GM12878 (cell line): ENCODE data around the gene SLF2. TPM values are rescaled to one million over a fixed set of nuclear protein-coding genes. Genes with fewer than 3 reads are reported as not detected.

Source experiments
- BACH1 ChIP-seq: fragments of 450-650 bp; IDR thresholded peaks from 2 replicates; pipeline ENCODE4 v1.6.1; 2017; ENCODE audit warnings: mild to moderate bottlenecking, borderline replicate concordance
- IRF3 ChIP-seq: fragments of 450-650 bp; IDR thresholded peaks from 2 replicates; pipeline ENCODE4 v1.6.1; 2014; ENCODE audit warnings: mild to moderate bottlenecking
- IRF4 ChIP-seq: IDR thresholded peaks from 2 replicates; pipeline ENCODE4 v1.6.1; 2011; ENCODE audit warnings: low read depth, low read length
- PAX8 ChIP-seq: fragments of 450-650 bp; IDR thresholded peaks from 2 replicates; pipeline ENCODE4 v1.6.1; 2017; ENCODE audit warnings: mild to moderate bottlenecking, moderate library complexity
- POLR2A ChIP-seq: IDR thresholded peaks from 2 replicates; pipeline ENCODE4 v1.6.1; 2011; ENCODE audit warnings: low read depth, mild to moderate bottlenecking, low read length
- POLR2AphosphoS5 ChIP-seq: IDR thresholded peaks from 2 replicates; pipeline ENCODE4 v1.6.1; 2011; ENCODE audit warnings: mild to moderate bottlenecking, low read length, inconsistent platforms
- WRNIP1 ChIP-seq: IDR thresholded peaks from 2 replicates; pipeline ENCODE4 v1.6.1; 2011; ENCODE audit warnings: low read depth, low read length, improper control_type of control experiment, borderline replicate concordance
- YY1 ChIP-seq: IDR thresholded peaks from 2 replicates; pipeline ENCODE4 v1.6.1; 2011; ENCODE audit warnings: low read depth, mild to moderate bottlenecking, low read length
- ZBTB40 ChIP-seq: fragments of 450-650 bp; IDR thresholded peaks from 2 replicates; pipeline ENCODE4 v1.6.1; 2016; ENCODE audit warnings: mild to moderate bottlenecking, moderate library complexity, borderline replicate concordance
- ZNF384 ChIP-seq: IDR thresholded peaks from 2 replicates; pipeline ENCODE4 v1.6.1; 2012; ENCODE audit warnings: low read depth, mild to moderate bottlenecking, low read length, improper control_type of control experiment, borderline replicate concordance
- ZSCAN29 ChIP-seq: fragments of 450-650 bp; IDR thresholded peaks from 2 replicates; pipeline ENCODE4 v1.6.1; 2017; ENCODE audit warnings: mild to moderate bottlenecking, moderate library complexity
- polyA plus RNA-seq, 11 experiments: library from polyadenylated mRNA; depleted of rRNA in 4 of 11; unstranded in 6 of 11; stranded (reverse) in 5 of 11; fragments of >200 nt; fragmentation: Nextera tagmentation in 4 of 11; fragmentation: Illumina TruSeq in 1 of 11; extraction: Ambion mirVana in 4 of 11; extraction: Trizol in 1 of 11; gene quantifications; 1 replicate in 1 of 11; 2 replicates in 10 of 11; pipeline versions ENCODE4 v1.2.1 to v1.2.3, GENCODE V29; 2011 to 2016; ENCODE audit warnings: inconsistent platforms in 2 of 11, missing spikeins in 2 of 11, low read depth in 1 of 11
- total RNA-seq, 4 experiments: library from RNA; depleted of rRNA in 3 of 4; stranded (reverse); fragments of >200 nt in 3 of 4; fragmentation: Illumina TruSeq in 1 of 4; extraction: Trizol in 1 of 4; gene quantifications; 2 replicates each; pipeline versions ENCODE4 v1.2.1 to v1.2.3, GENCODE V29; 2013 to 2021

SLF2 gene
- total and polyA plus RNA-seq, 10 of the 15 experiments (the other 5 are each of a cell fraction or from before 2014, with no cell fraction given), result 3.0 to 25.2 (median 17.9) TPM

- no peak for TF ChIP-seq IRF4
- peak; percentile 94 for TF ChIP-seq POLR2A
- no peak for TF ChIP-seq ZNF384
- TF ChIP-seq POLR2AphosphoS5, result peak; percentile 74; the same call in 1 of the 2 replicates
- no peak for TF ChIP-seq ZSCAN29
- TF ChIP-seq YY1, result peak; percentile 47; the same call in 1 of the 2 replicates
- TF ChIP-seq ZBTB40, result peak; percentile 98
- no peak for TF ChIP-seq PAX8
- TF ChIP-seq WRNIP1, result no peak
- TF ChIP-seq BACH1, result peak; percentile 54; the same call in 1 of the 2 replicates
- TF ChIP-seq IRF3, result no peak
Observed at GRCh38 chr10:100986952-100987684, 74.4 kb downstream of the SLF2 start, which contains the start of the genes MRPL43 and TWNK (continued).
